GM12878 (cell line): ENCODE measurements around the gene UBE3C. TPM values are rescaled to one million over a fixed set of nuclear protein-coding genes. Genes with fewer than 3 reads are reported as not detected.
A peak's percentile ranks its signal among the peaks of the same experiment; 100 is the strongest.

ENCODE experiments used
- BCLAF1 ChIP-seq: fragments of 450-650 bp; IDR thresholded peaks from 2 replicates; pipeline ENCODE4 v1.6.1; 2017; ENCODE audit warnings: antibody characterized with exemption, mild to moderate bottlenecking, moderate library complexity
- CREM ChIP-seq: IDR thresholded peaks from 2 replicates; pipeline ENCODE4 v1.6.1; 2014; ENCODE audit warnings: antibody characterized with exemption, low read depth
- EP300 ChIP-seq, 2 experiments: fragments of 150-350 bp in 1 of 2; IDR thresholded peaks; 2 replicates each; pipeline ENCODE4 v1.6.1; 2011 to 2012; ENCODE audit warnings: low read depth in 2 of 2, low read length in 2 of 2, borderline replicate concordance in 1 of 2, improper control_type of control experiment in 1 of 2, inconsistent platforms in 1 of 2; ENCODE audit not compliant: control insufficient read depth in 1 of 2
- KAT2A ChIP-seq: conservative IDR thresholded peaks from 2 replicates; pipeline ENCODE4 v1.6.1; 2011; ENCODE audit warnings: low read depth, low read length; ENCODE audit not compliant: control insufficient read depth
- MTA3 ChIP-seq: IDR thresholded peaks from 2 replicates; pipeline ENCODE4 v1.6.1; 2012; ENCODE audit warnings: low read length, inconsistent platforms, borderline replicate concordance
- MXI1 ChIP-seq: fragments of 150-350 bp; IDR thresholded peaks from 2 replicates; pipeline ENCODE4 v1.6.1; 2011; ENCODE audit warnings: low read depth, mild to moderate bottlenecking, inconsistent platforms, low read length, improper control_type of control experiment
- NFIC ChIP-seq: IDR thresholded peaks from 2 replicates; pipeline ENCODE4 v1.6.1; 2012; ENCODE audit warnings: low read depth, mild to moderate bottlenecking, inconsistent platforms, low read length, moderate library complexity
- RAD21 ChIP-seq: IDR thresholded peaks from 2 replicates; pipeline ENCODE4 v1.6.1; 2011; ENCODE audit warnings: mild to moderate bottlenecking, low read depth, low read length, moderate library complexity; ENCODE audit not compliant: insufficient read depth
- RAD51 ChIP-seq: fragments of 450-650 bp; IDR thresholded peaks from 2 replicates; pipeline ENCODE4 v1.6.1; 2016; ENCODE audit warnings: moderate library complexity, mild to moderate bottlenecking, inconsistent platforms
- SKIL ChIP-seq: fragments of 450-650 bp; IDR thresholded peaks from 2 replicates; pipeline ENCODE4 v1.6.1; 2017; ENCODE audit warnings: mild to moderate bottlenecking, low read depth, inconsistent platforms; ENCODE audit not compliant: poor library complexity, severe bottlenecking
- ZNF207 ChIP-seq: fragments of 450-650 bp; IDR thresholded peaks from 2 replicates; pipeline ENCODE4 v1.6.1; 2014; ENCODE audit warnings: antibody characterized with exemption, mild to moderate bottlenecking, borderline replicate concordance
- ZNF217 ChIP-seq: fragments of 450-650 bp; IDR thresholded peaks from 2 replicates; pipeline ENCODE4 v1.6.1; 2017; ENCODE audit warnings: antibody characterized with exemption, mild to moderate bottlenecking
- ZNF24 ChIP-seq: fragments of 450-650 bp; IDR thresholded peaks from 2 replicates; pipeline ENCODE4 v1.6.1; 2017; ENCODE audit warnings: antibody characterized with exemption, mild to moderate bottlenecking
- ZNF384 ChIP-seq: IDR thresholded peaks from 2 replicates; pipeline ENCODE4 v1.6.1; 2012; ENCODE audit warnings: low read depth, mild to moderate bottlenecking, low read length, improper control_type of control experiment, borderline replicate concordance
- polyA plus RNA-seq, 11 experiments: library from polyadenylated mRNA; depleted of rRNA in 4 of 11; unstranded in 6 of 11; stranded (reverse) in 5 of 11; fragments of >200 nt; fragmentation: Nextera tagmentation in 4 of 11; fragmentation: Illumina TruSeq in 1 of 11; extraction: Ambion mirVana in 4 of 11; extraction: Trizol in 1 of 11; gene quantifications; 1 replicate in 1 of 11; 2 replicates in 10 of 11; pipeline versions ENCODE4 v1.2.1 to v1.2.3, GENCODE V29; 2011 to 2016; ENCODE audit warnings: inconsistent platforms in 2 of 11, missing spikeins in 2 of 11, low read depth in 1 of 11
- total RNA-seq, 4 experiments: library from RNA; depleted of rRNA in 3 of 4; stranded (reverse); fragments of >200 nt in 3 of 4; fragmentation: Illumina TruSeq in 1 of 4; extraction: Trizol in 1 of 4; gene quantifications; 2 replicates each; pipeline versions ENCODE4 v1.2.1 to v1.2.3, GENCODE V29; 2013 to 2021
- TF ChIP-seq, protein P1 (sequence below): fragments of 150-350 bp; IDR thresholded peaks from 2 replicates; pipeline ENCODE4 v1.6.1; 2014; ENCODE audit warnings: mild to moderate bottlenecking, low read depth, low read length
- TF ChIP-seq, protein P2 (sequence below): fragments of 450-650 bp; IDR thresholded peaks from 2 replicates; pipeline ENCODE4 v1.6.1; 2014; ENCODE audit warnings: mild to moderate bottlenecking
- TF ChIP-seq, protein P3 (sequence below), 3 experiments: IDR thresholded peaks in 2 of 3; conservative IDR thresholded peaks in 1 of 3; 2 replicates each; pipeline ENCODE4 v1.5.1; 2011; ENCODE audit warnings: low read depth in 3 of 3, low read length in 3 of 3, mild to moderate bottlenecking in 3 of 3, control low read depth in 2 of 3, moderate library complexity in 2 of 3, inconsistent platforms in 1 of 3, mixed read lengths in 1 of 3; ENCODE audit not compliant: control insufficient read depth in 2 of 3, insufficient read depth in 1 of 3; ENCODE audit errors: extremely low read depth in 1 of 3

The UBE3C gene
- total and polyA plus RNA-seq, 10 of the 15 experiments (the other 5 are each of a cell fraction or from before 2014, with no cell fraction given), result 7.9 to 65.9 (median 45.2) TPM

- no peak for TF ChIP-seq BCLAF1
- TF ChIP-seq EP300 (IDR thresholded peaks at IDR 0.05; ENCODE audit: borderline replicate concordance in 1 of 2, control insufficient read depth in 1 of 2, low read depth in 2 of 2, low read length in 2 of 2), result no peak
- no peak for TF ChIP-seq SKIL
- TF ChIP-seq NFIC, result no peak
- TF ChIP-seq ZNF24, result no peak
- TF ChIP-seq ZNF384, result no peak
- TF ChIP-seq, protein P1, sequence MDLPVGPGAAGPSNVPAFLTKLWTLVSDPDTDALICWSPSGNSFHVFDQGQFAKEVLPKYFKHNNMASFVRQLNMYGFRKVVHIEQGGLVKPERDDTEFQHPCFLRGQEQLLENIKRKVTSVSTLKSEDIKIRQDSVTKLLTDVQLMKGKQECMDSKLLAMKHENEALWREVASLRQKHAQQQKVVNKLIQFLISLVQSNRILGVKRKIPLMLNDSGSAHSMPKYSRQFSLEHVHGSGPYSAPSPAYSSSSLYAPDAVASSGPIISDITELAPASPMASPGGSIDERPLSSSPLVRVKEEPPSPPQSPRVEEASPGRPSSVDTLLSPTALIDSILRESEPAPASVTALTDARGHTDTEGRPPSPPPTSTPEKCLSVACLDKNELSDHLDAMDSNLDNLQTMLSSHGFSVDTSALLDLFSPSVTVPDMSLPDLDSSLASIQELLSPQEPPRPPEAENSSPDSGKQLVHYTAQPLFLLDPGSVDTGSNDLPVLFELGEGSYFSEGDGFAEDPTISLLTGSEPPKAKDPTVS, result no peak
- TF ChIP-seq RAD51, result no peak
- TF ChIP-seq ZNF207, result no peak
- TF ChIP-seq ZNF217, result no peak
- TF ChIP-seq, protein P2, sequence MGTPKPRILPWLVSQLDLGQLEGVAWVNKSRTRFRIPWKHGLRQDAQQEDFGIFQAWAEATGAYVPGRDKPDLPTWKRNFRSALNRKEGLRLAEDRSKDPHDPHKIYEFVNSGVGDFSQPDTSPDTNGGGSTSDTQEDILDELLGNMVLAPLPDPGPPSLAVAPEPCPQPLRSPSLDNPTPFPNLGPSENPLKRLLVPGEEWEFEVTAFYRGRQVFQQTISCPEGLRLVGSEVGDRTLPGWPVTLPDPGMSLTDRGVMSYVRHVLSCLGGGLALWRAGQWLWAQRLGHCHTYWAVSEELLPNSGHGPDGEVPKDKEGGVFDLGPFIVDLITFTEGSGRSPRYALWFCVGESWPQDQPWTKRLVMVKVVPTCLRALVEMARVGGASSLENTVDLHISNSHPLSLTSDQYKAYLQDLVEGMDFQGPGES, result no peak
- TF ChIP-seq CREM, result no peak
- no peak for TF ChIP-seq MTA3
- TF ChIP-seq KAT2A, result no peak
- TF ChIP-seq RAD21, result peak; percentile 87
- no peak for TF ChIP-seq MXI1
- TF ChIP-seq, protein P3, sequence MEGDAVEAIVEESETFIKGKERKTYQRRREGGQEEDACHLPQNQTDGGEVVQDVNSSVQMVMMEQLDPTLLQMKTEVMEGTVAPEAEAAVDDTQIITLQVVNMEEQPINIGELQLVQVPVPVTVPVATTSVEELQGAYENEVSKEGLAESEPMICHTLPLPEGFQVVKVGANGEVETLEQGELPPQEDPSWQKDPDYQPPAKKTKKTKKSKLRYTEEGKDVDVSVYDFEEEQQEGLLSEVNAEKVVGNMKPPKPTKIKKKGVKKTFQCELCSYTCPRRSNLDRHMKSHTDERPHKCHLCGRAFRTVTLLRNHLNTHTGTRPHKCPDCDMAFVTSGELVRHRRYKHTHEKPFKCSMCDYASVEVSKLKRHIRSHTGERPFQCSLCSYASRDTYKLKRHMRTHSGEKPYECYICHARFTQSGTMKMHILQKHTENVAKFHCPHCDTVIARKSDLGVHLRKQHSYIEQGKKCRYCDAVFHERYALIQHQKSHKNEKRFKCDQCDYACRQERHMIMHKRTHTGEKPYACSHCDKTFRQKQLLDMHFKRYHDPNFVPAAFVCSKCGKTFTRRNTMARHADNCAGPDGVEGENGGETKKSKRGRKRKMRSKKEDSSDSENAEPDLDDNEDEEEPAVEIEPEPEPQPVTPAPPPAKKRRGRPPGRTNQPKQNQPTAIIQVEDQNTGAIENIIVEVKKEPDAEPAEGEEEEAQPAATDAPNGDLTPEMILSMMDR (IDR thresholded peaks at IDR 0.05 in 2 of 3, conservative IDR thresholded peaks at IDR 0.05 in 1 of 3; ENCODE audit: control insufficient read depth in 2 of 3, extremely low read depth in 1 of 3, insufficient read depth in 1 of 3, low read depth in 3 of 3, low read length in 3 of 3), result peak; percentile 95 to 99 (median 96)
Measured at GRCh38 chr7:157273208-157274093, 134.7 kb downstream of the UBE3C start (continued).
